ENCODE measurements around the gene PITPNC1. TPM values are rescaled to one million over a fixed set of nuclear protein-coding genes. Genes with fewer than 3 reads are reported as not detected.
A peak's percentile ranks its signal among the peaks of the same experiment; 100 is the strongest.

The PITPNC1 gene
- total and polyA plus RNA-seq, 2 of the 13 experiments (the other 11 are each of a cell fraction or from before 2014, with no cell fraction given) = 4.1 to 5.7 TPM

GRCh38 chr17:67558740-67559380 lies 181.8 kb downstream of the PITPNC1 start:
- in situ Hi-C loops (cut with HindIII; ENCODE audit: extremely low pct_ligation_motif_present, low pct_unique_long_range_greater_than_20kb) = no loop called here
- no peaks in the 10 kb centered on the region for H3K9me3 ChIP-seq (ENCODE audit: low read length)
- H2AFZ ChIP-seq (ENCODE audit: low read length) = no peak overlapping the region
- no peak for DNase-seq (ENCODE audit: low spot score)
- no peak overlapping the region for H3K27ac ChIP-seq (ENCODE audit: extremely low read length, insufficient read depth, low read length)
- no peaks in the 10 kb centered on the region for H3K36me3 ChIP-seq (replicated peaks in 1 of 2; ENCODE audit: control insufficient read depth in 1 of 2, insufficient read depth in 2 of 2, low read length in 2 of 2)
- no peak for FAIRE-seq
- WGBS (ENCODE audit: low lambda C conversion rate) = 62% methylated on average over 5 of the region's 5 CpGs
- no peaks in the 10 kb centered on the region for H3K79me2 ChIP-seq (ENCODE audit: insufficient read depth, low read length)
- intact Hi-C loops (cut with micrococcal nuclease; ENCODE audit: unreplicated experiment) = no loop called here
- ChIA-PET POLR2A (no interaction called here), CTCF (ENCODE audit: low intra/inter-chr PET ratio, low total read pairs) (no interaction called here)
- peaks cover 13% of the 10 kb centered on the region for H3K4me1 ChIP-seq (ENCODE audit: insufficient read depth, low read length)
- H3K27me3 ChIP-seq (ENCODE audit: control insufficient read depth in 1 of 2, insufficient read depth in 2 of 2, low read length in 2 of 2) = no peaks in the 10 kb centered on the region
- TF ChIP-seq ZNF225 (CRISPR knock-in tag; IDR thresholded peaks at IDR 0.05) (no peak), MIXL1 (CRISPR knock-in tag; IDR thresholded peaks at IDR 0.05) (no peak)
- no peaks in the 10 kb centered on the region for H4K20me1 ChIP-seq (ENCODE audit: insufficient read depth, low read length)
- H3K4me3 ChIP-seq (replicated peaks in 1 of 3; ENCODE audit: insufficient read depth in 1 of 3, low read depth in 2 of 3, low read length in 3 of 3) = no peak overlapping the region
- ATAC-seq = no peak; the same call in 2 of the 3 replicates
- BruUV-seq (replicated peaks) = no TSS peak
- H3K9ac ChIP-seq (ENCODE audit: insufficient read depth, low read depth, low read length) = no peak overlapping the region
- H3K4me2 ChIP-seq (ENCODE audit: low read depth, low read length) = no peak overlapping the region

GRCh38 chr17:67559381-67559966 lies 182.4 kb downstream of the PITPNC1 start:
- Histone ChIP-seq H3K9me3 (ENCODE audit: low read length) (no peaks in the 10 kb centered on the region), H3K79me2 (ENCODE audit: insufficient read depth, low read length) (no peaks in the 10 kb centered on the region), H3K9ac (ENCODE audit: insufficient read depth, low read depth, low read length) (no peak overlapping the region), H3K27me3 (ENCODE audit: control insufficient read depth in 1 of 2, insufficient read depth in 2 of 2, low read length in 2 of 2) (no peaks in the 10 kb centered on the region), H3K36me3 (replicated peaks in 1 of 2; ENCODE audit: control insufficient read depth in 1 of 2, insufficient read depth in 2 of 2, low read length in 2 of 2) (no peaks in the 10 kb centered on the region), H4K20me1 (ENCODE audit: insufficient read depth, low read length) (no peaks in the 10 kb centered on the region), H3K4me2 (ENCODE audit: low read depth, low read length) (no peak overlapping the region), H3K27ac (ENCODE audit: extremely low read length, insufficient read depth, low read length) (no peak overlapping the region), H3K4me1 (ENCODE audit: insufficient read depth, low read length) (peaks cover 13% of the 10 kb centered on the region), H2AFZ (ENCODE audit: low read length) (no peak overlapping the region), H3K4me3 (replicated peaks in 1 of 3; ENCODE audit: insufficient read depth in 1 of 3, low read depth in 2 of 3, low read length in 3 of 3) (no peak overlapping the region)
- in situ Hi-C loops (cut with HindIII; ENCODE audit: extremely low pct_ligation_motif_present, low pct_unique_long_range_greater_than_20kb) = no loop called here
- ChIA-PET CTCF (ENCODE audit: low intra/inter-chr PET ratio, low total read pairs) (no interaction called here), POLR2A (no interaction called here)
- intact Hi-C loops (cut with micrococcal nuclease; ENCODE audit: unreplicated experiment) = no loop called here
- BruUV-seq (replicated peaks) = no TSS peak
- peak; percentile 48 for ATAC-seq
- DNase-seq (ENCODE audit: low spot score) = no peak
- 43% methylated on average over 10 of the region's 10 CpGs for WGBS (ENCODE audit: low lambda C conversion rate)
- peak; percentile 57 for FAIRE-seq
- no peak for TF ChIP-seq HDAC2 (CRISPR knock-in tag; IDR thresholded peaks at IDR 0.05)
- TF ChIP-seq TRIM22 (IDR thresholded peaks at IDR 0.05) = no peak
- TF ChIP-seq HDAC1 (CRISPR knock-in tag; IDR thresholded peaks at IDR 0.05) = no peak
- peak; percentile 26; the same call in 1 of the 2 replicates for TF ChIP-seq SALL1 (CRISPR knock-in tag; IDR thresholded peaks at IDR 0.05)
- no peak for TF ChIP-seq ZZZ3 (CRISPR knock-in tag; IDR thresholded peaks at IDR 0.05; ENCODE audit: borderline replicate concordance)
- no peak for TF ChIP-seq SOX6 (IDR thresholded peaks at IDR 0.05)
- TF ChIP-seq SOX6 (CRISPR knock-in tag; IDR thresholded peaks at IDR 0.05) = 0 out of 2 replicates have a peak, but pooled peaks have one; percentile 9
- TF ChIP-seq RXRB (CRISPR knock-in tag; IDR thresholded peaks at IDR 0.05; ENCODE audit: borderline replicate concordance) = 0 out of 2 replicates have a peak, but pooled peaks have one; percentile 8
- no peak for TF ChIP-seq WIZ (CRISPR knock-in tag; IDR thresholded peaks at IDR 0.05)
- TF ChIP-seq TERF1 (CRISPR knock-in tag; IDR thresholded peaks at IDR 0.05) = no peak
- TF ChIP-seq ZMYM2 (CRISPR knock-in tag; IDR thresholded peaks at IDR 0.05) = 0 out of 2 replicates have a peak, but pooled peaks have one; percentile 41
- TF ChIP-seq HOXA5 (CRISPR knock-in tag; IDR thresholded peaks at IDR 0.05) = no peak
- TF ChIP-seq ZBTB8A (CRISPR knock-in tag; IDR thresholded peaks at IDR 0.05; ENCODE audit: borderline replicate concordance, low read depth) = no peak
- TF ChIP-seq PITX1 (CRISPR knock-in tag; IDR thresholded peaks at IDR 0.05) = peak; percentile 60; the same call in 1 of the 2 replicates
